K562 (cell line): Measurements from ENCODE around the gene GATA2. TPM values are rescaled to one million over a fixed set of nuclear protein-coding genes. Genes with fewer than 3 reads are reported as not detected.

ENCODE experiments used
- ATAC-seq: fragments of 200-7000 bp; cut with Tn5 transposase; 3 replicates; pipeline ENCODE4 v1.9.1; 2020; ENCODE audit warnings: moderate library complexity
- BruUV-seq: library from RNA; stranded (reverse); fragments of 400-500 nt; replicated peaks from 2 replicates; lab custom pipeline; 2021; lab: Mats Ljungman, UMichigan
- CTCF ChIA-PET: fragments of 300-600 bp; formaldehyde crosslinking; extraction: SDS; loops from one replicate; lab custom pipeline; 2021; ENCODE audit warnings: low intra/inter-chr PET ratio; lab: Yijun Ruan, JAX
- POLR2A ChIA-PET: fragments of 300-600, 350-650 bp; sonication (Branson Sonifier 250); formaldehyde crosslinking; extraction: SDS; loops from one replicate; lab custom pipeline; 2021; ENCODE audit warnings: antibody characterized with exemption, inconsistent platforms; lab: Yijun Ruan, JAX
- DNase-seq, 4 experiments: peaks; one replicate each; pipeline versions ENCODE4 v3.0.0 to v3.0.0-alpha.2; 2011 to 2018; ENCODE audit warnings: low spot score in 3 of 4, mixed read lengths in 3 of 4; ENCODE audit errors: extremely low read depth in 1 of 4
- FAIRE-seq: peaks from 2 replicates; lab custom pipeline; 2011; peaks lifted over from hg19 to GRCh38; lab: Jason Lieb, UNC
- H2AFZ ChIP-seq: 2 replicates; pipeline ENCODE4 v1.6.0; 2011; ENCODE audit warnings: low read depth, low read length, control low read depth, inconsistent platforms
- H3K27ac ChIP-seq: fragments of 200-600 bp; 3 replicates; pipeline ENCODE4 v1.8.0; 2011; ENCODE audit warnings: low read depth, mild to moderate bottlenecking, control low read depth, inconsistent platforms, low read length, moderate library complexity, mixed read lengths; ENCODE audit errors: extremely low read depth
- H3K27me3 ChIP-seq, 2 experiments: fragments of 300-600 bp in 1 of 2; 2 replicates in 1 of 2; 3 replicates in 1 of 2; pipeline versions ENCODE4 v1.6.0 to v1.8.0; 2011; ENCODE audit warnings: inconsistent platforms in 2 of 2, low read length in 2 of 2, mild to moderate bottlenecking in 1 of 2, mixed read lengths in 1 of 2, moderate library complexity in 1 of 2; ENCODE audit not compliant: control insufficient read depth in 2 of 2, insufficient read depth in 2 of 2
- H3K36me3 ChIP-seq: fragments of 300-600 bp; 3 replicates; pipeline ENCODE4 v1.8.0; 2011; ENCODE audit warnings: mild to moderate bottlenecking, low read length, inconsistent platforms; ENCODE audit not compliant: control insufficient read depth, insufficient read depth
- H3K4me1 ChIP-seq, 2 experiments: fragments of 200-600 bp in 1 of 2; replicated peaks in 1 of 2; 2 replicates in 1 of 2; 3 replicates in 1 of 2; pipeline versions ENCODE4 v1.5.1 to v1.8.0; 2011; ENCODE audit warnings: inconsistent platforms in 2 of 2, low read length in 2 of 2, mild to moderate bottlenecking in 1 of 2, mixed read lengths in 1 of 2, moderate library complexity in 1 of 2; ENCODE audit not compliant: control insufficient read depth in 2 of 2, insufficient read depth in 2 of 2
- H3K4me2 ChIP-seq: 2 replicates; pipeline ENCODE4 v1.6.1; 2011; ENCODE audit warnings: low read length, control low read depth, inconsistent platforms, mixed read lengths; ENCODE audit not compliant: insufficient read depth
- H3K4me3 ChIP-seq: fragments of 200-600 bp; sonication (generic), shearing (Covaris generic); 2 replicates; pipeline ENCODE4 v1.5.1; 2016; ENCODE audit warnings: control low read depth, inconsistent platforms
- H3K79me2 ChIP-seq: fragments of 200-600 bp; 3 replicates; pipeline ENCODE4 v1.8.0; 2011; ENCODE audit warnings: low read length, inconsistent platforms; ENCODE audit not compliant: control insufficient read depth, insufficient read depth
- H3K9ac ChIP-seq, 2 experiments: 2 replicates each; pipeline versions ENCODE4 v1.6.0 to v1.6.1; 2011; ENCODE audit warnings: low read depth in 2 of 2, low read length in 2 of 2, control low read depth in 1 of 2, inconsistent platforms in 1 of 2, mild to moderate bottlenecking in 1 of 2, mixed read lengths in 1 of 2; ENCODE audit not compliant: insufficient read depth in 1 of 2
- H3K9me1 ChIP-seq: one replicate; pipeline ENCODE4 v1.6.0; 2011; ENCODE audit warnings: inconsistent platforms, mild to moderate bottlenecking, low read length, moderate library complexity; ENCODE audit not compliant: control insufficient read depth, insufficient read depth
- H3K9me3 ChIP-seq: replicated peaks from 2 replicates; pipeline ENCODE4 v1.5.1; 2011; ENCODE audit warnings: low read depth, low read length, inconsistent platforms; ENCODE audit not compliant: control insufficient read depth, insufficient read depth
- H4K20me1 ChIP-seq: replicated peaks from 2 replicates; pipeline ENCODE4 v1.6.1; 2011; ENCODE audit warnings: low read length, inconsistent platforms, mixed read lengths; ENCODE audit not compliant: control insufficient read depth, insufficient read depth
- COPS2 ChIP-seq: fragments of 450-650 bp; conservative IDR thresholded peaks from 2 replicates; pipeline ENCODE4 v1.6.1; 2016; ENCODE audit warnings: mild to moderate bottlenecking, moderate library complexity
- ESRRB ChIP-seq: fragments of 250-450 bp; sonication (Bioruptor Pico); IDR thresholded peaks from 2 replicates; pipeline ENCODE4 v1.5.0; 2020; ENCODE audit warnings: mild to moderate bottlenecking, moderate library complexity, borderline replicate concordance
- LCOR ChIP-seq: sonication (generic); formaldehyde crosslinking; IDR thresholded peaks from 2 replicates; pipeline ENCODE4 v1.8.0; 2022; ENCODE audit warnings: mild to moderate bottlenecking, missing genetic modification reagents
- RNF219 ChIP-seq: fragments of 250-450 bp; sonication (Bioruptor Pico); IDR thresholded peaks from 2 replicates; pipeline ENCODE4 v1.5.0; 2022; ENCODE audit warnings: mild to moderate bottlenecking
- SAFB2 ChIP-seq: fragments of 200-400 bp; formaldehyde crosslinking; IDR thresholded peaks from 2 replicates; pipeline ENCODE4 v1.6.1; 2018; ENCODE audit warnings: borderline replicate concordance, low read length, low read depth, moderate library complexity; ENCODE audit not compliant: severe bottlenecking
- ZBTB49 ChIP-seq: sonication (generic); formaldehyde crosslinking; IDR thresholded peaks from 2 replicates; pipeline ENCODE4 v1.8.0; 2022; ENCODE audit warnings: missing genetic modification reagents, mild to moderate bottlenecking, borderline replicate concordance
- ZBTB7A ChIP-seq: IDR thresholded peaks from 2 replicates; pipeline ENCODE4 v1.6.1; 2011; ENCODE audit warnings: low read depth, mild to moderate bottlenecking, low read length, moderate library complexity, borderline replicate concordance; ENCODE audit not compliant: control insufficient read depth
- ZFP36 ChIP-seq: fragments of 150-350 bp; IDR thresholded peaks from 2 replicates; pipeline ENCODE4 v1.6.1; 2018; ENCODE audit warnings: low read length, low read depth; ENCODE audit not compliant: partially characterized antibody
- ZNF146 ChIP-seq: IDR thresholded peaks from one replicate; pipeline ENCODE4 v1.6.1; 2018; ENCODE audit warnings: missing compliant biosample characterization; ENCODE audit not compliant: unreplicated experiment
- ZNF445 ChIP-seq: fragments of 250-450 bp; sonication (Bioruptor Pico); IDR thresholded peaks from 2 replicates; pipeline ENCODE4 v1.4.0; 2020; ENCODE audit warnings: low read depth, mild to moderate bottlenecking, moderate library complexity
- ZNF780A ChIP-seq: fragments of 250-450 bp; sonication (Bioruptor Pico); IDR thresholded peaks from 2 replicates; pipeline ENCODE4 v1.5.0; 2021; ENCODE audit warnings: mild to moderate bottlenecking
- WGBS: fragments of 100-300 bp; shearing (Covaris generic); methylation state at CpG from one replicate; pipeline ENCODE4 v1.1.6; 2016; ENCODE audit warnings: low coverage, mixed read lengths; ENCODE audit not compliant: insufficient coverage; ENCODE audit errors: missing lambda C conversion rate; 5-methylcytosine and 5-hydroxymethylcytosine counted together
- in situ Hi-C: fragments of 300-500 bp; cut with MboI; formaldehyde crosslinking; loops from 4 replicates; pipeline ENCODE4 v1.15.0; 2018; ENCODE audit warnings: inconsistent platforms, mixed read lengths
- intact Hi-C: fragments of 100-400 bp; cut with micrococcal nuclease; formaldehyde crosslinking; loops from 2 replicates; pipeline ENCODE4 v1.14.2; 2022
- polyA plus RNA-seq, 8 experiments: library from polyadenylated mRNA; depleted of rRNA in 4 of 8; stranded (reverse) in 5 of 8; unstranded in 3 of 8; fragments of >200 nt; fragmentation: Nextera tagmentation in 2 of 8; fragmentation: Illumina TruSeq in 1 of 8; extraction: Ambion mirVana in 2 of 8; extraction: Trizol in 1 of 8; gene quantifications; 2 replicates each; pipeline versions ENCODE4 v1.2.1 to v1.2.3, GENCODE V29; 2011 to 2014; ENCODE audit warnings: inconsistent platforms in 1 of 8, missing spikeins in 1 of 8
- total RNA-seq, 7 experiments: library from RNA; depleted of rRNA in 6 of 7; stranded (reverse); fragments of >200 nt in 6 of 7; fragmentation: Illumina TruSeq in 2 of 7; extraction: Trizol in 2 of 7; gene quantifications; 2 replicates each; pipeline versions ENCODE4 v1.2.1 to v1.2.3, GENCODE V29; 2011 to 2021; ENCODE audit warnings: low replicate concordance in 1 of 7

The GATA2 gene
- total and polyA plus RNA-seq, 9 of the 15 experiments (the other 6 are each of a cell fraction or from before 2014, with no cell fraction given), result 8.5 to 218 (median 50.8) TPM

GRCh38 chr3:128431803-128432300 lies 61.1 kb downstream of the GATA2 start:
- Histone ChIP-seq H2AFZ (peak overlapping the region; percentile 72), H3K4me1 (peaks cover 13 to 64% of the 10 kb centered on the region in 2 experiments), H3K27me3 (no peaks in the 10 kb centered on the region), H3K4me2 (no peak overlapping the region; the same call in 1 of the 2 replicates), H3K36me3 (no peaks in the 10 kb centered on the region), H3K27ac (no peak overlapping the region), H3K79me2 (no peaks in the 10 kb centered on the region), H3K9me3 (no peaks in the 10 kb centered on the region), H3K9me1 (no peaks in the 10 kb centered on the region), H3K4me3 (no peak overlapping the region), H3K9ac (0 out of 4 replicates have a peak overlapping the region, but pooled peaks of 1 of the 2 experiments have one; percentile 36), H4K20me1 (no peaks in the 10 kb centered on the region)
- in situ Hi-C loops, result no loop called here
- 68% methylated on average over 3 of the region's 13 CpGs for WGBS
- POLR2A ChIA-PET, result no interaction called here
- intact Hi-C loops, result loop anchor here (10.0 kb wide), 2 partner anchors 153 to 257 kb away; no protein-coding TSS in a partner anchor
- no peak for FAIRE-seq
- TF ChIP-seq ZBTB7A, result peak; percentile 10; the same call in 1 of the 2 replicates
- TF ChIP-seq ZFP36, result peak; percentile 93
- TF ChIP-seq ZNF146 (CRISPR knock-in tag), result no peak
- no peak for DNase-seq
- ATAC-seq, result no peak
- BruUV-seq, result no TSS peak
- CTCF ChIA-PET, result no interaction called here

GRCh38 chr3:128430731-128431130 lies 62.3 kb downstream of the GATA2 start:
- no peak overlapping the region for H2AFZ ChIP-seq
- H3K4me2 ChIP-seq, result no peak overlapping the region
- H3K9ac ChIP-seq, result peak overlapping the region in 1 of 2 experiments; percentile 71; a peak in 1 of 4 replicates
- H3K27me3 ChIP-seq, result no peaks in the 10 kb centered on the region
- H3K4me3 ChIP-seq, result no peak overlapping the region
- in situ Hi-C loops (no loop called here), intact Hi-C loops (loop anchor here (10.0 kb wide), 2 partner anchors 154 to 256 kb away; no protein-coding TSS in a partner anchor)
- H4K20me1 ChIP-seq, result no peaks in the 10 kb centered on the region
- no peaks in the 10 kb centered on the region for H3K9me1 ChIP-seq
- no peaks in the 10 kb centered on the region for H3K9me3 ChIP-seq
- CTCF ChIA-PET, result no interaction called here
- no peaks in the 10 kb centered on the region for H3K36me3 ChIP-seq
- no peaks in the 10 kb centered on the region; the same call in 2 of the 3 replicates for H3K79me2 ChIP-seq
- H3K27ac ChIP-seq, result no peak overlapping the region
- WGBS, result 83% methylated on average over 6 of the region's 8 CpGs
- peaks cover 18 to 75% of the 10 kb centered on the region in 2 experiments for H3K4me1 ChIP-seq
- ATAC-seq (no peak), FAIRE-seq (no peak), DNase-seq (no peak)
- no TSS peak for BruUV-seq
- POLR2A ChIA-PET, result no interaction called here
- TF ChIP-seq SAFB2 (no peak), RNF219 (CRISPR knock-in tag) (no peak), COPS2 (no peak), LCOR (no peak), ZNF780A (CRISPR knock-in tag) (no peak), ZNF445 (CRISPR knock-in tag) (no peak), ESRRB (CRISPR knock-in tag) (no peak), ZBTB49 (no peak)
